SK-N-SH treated with all-trans-retinoic acid at 6 μM for 48 hours (cell line): ENCODE results near the gene CFC1.
"Not testable (repeated sequence)": the region's sequence is repeated elsewhere in the genome, so short reads cannot be mapped to it uniquely, and the experiment has no call there.

Experiments
- ARNTL ChIP-seq: fragments of 450-650 bp; formaldehyde crosslinking; IDR thresholded peaks from 2 replicates; pipeline ENCODE4 v1.5.0; 2020; ENCODE audit warnings: low read depth, mild to moderate bottlenecking, moderate library complexity, borderline replicate concordance
- PPARA ChIP-seq: fragments of 250-450 bp; sonication (Bioruptor Pico); IDR thresholded peaks from 2 replicates; pipeline ENCODE4 v1.5.0; 2020; ENCODE audit warnings: mild to moderate bottlenecking, borderline replicate concordance
- TF ChIP-seq, protein P1 (sequence below): fragments of 250-450 bp; sonication (Bioruptor Pico); IDR thresholded peaks from 2 replicates; pipeline ENCODE4 v1.5.1; 2020; ENCODE audit warnings: low read depth, mild to moderate bottlenecking, moderate library complexity

DNA sequence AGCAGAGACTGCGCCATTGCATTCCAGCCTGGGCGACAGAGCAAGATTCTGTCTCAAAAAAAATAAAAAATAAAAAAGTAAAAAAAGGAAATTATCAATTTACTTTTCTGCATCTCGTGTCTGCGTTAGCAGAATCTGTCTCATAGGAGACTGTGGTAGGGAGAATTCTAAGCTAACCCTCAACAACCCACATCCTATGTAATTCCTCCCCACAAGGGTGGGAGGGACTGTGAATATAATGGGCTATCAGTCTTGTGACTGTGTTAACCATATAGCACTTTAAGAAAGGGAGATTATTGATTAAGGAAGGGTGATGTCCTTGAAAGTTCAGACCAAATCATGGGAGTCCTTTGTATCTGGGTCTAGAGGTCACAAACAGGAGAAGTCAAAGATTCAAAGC, 33.2 kb downstream of the CFC1 start:
- TF ChIP-seq PPARA, ARNTL (CRISPR knock-in tag): not testable (repeated sequence)
- TF ChIP-seq, protein P1, sequence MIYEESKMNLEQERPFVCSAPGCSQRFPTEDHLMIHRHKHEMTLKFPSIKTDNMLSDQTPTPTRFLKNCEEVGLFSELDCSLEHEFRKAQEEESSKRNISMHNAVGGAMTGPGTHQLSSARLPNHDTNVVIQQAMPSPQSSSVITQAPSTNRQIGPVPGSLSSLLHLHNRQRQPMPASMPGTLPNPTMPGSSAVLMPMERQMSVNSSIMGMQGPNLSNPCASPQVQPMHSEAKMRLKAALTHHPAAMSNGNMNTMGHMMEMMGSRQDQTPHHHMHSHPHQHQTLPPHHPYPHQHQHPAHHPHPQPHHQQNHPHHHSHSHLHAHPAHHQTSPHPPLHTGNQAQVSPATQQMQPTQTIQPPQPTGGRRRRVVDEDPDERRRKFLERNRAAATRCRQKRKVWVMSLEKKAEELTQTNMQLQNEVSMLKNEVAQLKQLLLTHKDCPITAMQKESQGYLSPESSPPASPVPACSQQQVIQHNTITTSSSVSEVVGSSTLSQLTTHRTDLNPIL (CRISPR knock-in tag): not testable (repeated sequence)
